CD4-positive, alpha-beta T cell treated with Interleukin-15 for 1 hour (primary cell): ENCODE data around the gene CCNY.
"Not testable (repeated sequence)": the region's sequence is repeated elsewhere in the genome, so short reads cannot be mapped to it uniquely, and the experiment has no call there.

Experiments used
- DNase-seq: peaks from one replicate; pipeline ENCODE4 v3.0.0-alpha.2; 2020

Gene CCNY

DNA sequence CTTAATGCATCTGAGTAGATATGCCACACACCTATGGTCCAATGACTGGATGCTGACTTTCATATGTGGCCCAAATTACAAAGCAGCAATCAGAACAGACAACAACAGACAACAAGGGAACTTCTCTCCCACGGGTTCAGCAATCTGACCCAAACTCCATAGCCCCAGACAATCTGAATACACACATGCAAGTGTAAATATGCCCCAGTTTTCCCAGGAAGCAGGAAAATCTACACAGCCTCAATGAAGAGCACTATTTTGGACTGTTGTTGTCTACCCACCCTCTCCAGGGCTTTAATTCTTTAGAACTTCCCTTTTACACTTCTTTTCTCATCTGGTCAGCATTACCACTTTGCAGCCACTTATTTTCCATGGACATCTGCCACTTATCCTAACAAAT is 2.0 kb upstream of the CCNY start:
- DNase-seq: no peak

DNA sequence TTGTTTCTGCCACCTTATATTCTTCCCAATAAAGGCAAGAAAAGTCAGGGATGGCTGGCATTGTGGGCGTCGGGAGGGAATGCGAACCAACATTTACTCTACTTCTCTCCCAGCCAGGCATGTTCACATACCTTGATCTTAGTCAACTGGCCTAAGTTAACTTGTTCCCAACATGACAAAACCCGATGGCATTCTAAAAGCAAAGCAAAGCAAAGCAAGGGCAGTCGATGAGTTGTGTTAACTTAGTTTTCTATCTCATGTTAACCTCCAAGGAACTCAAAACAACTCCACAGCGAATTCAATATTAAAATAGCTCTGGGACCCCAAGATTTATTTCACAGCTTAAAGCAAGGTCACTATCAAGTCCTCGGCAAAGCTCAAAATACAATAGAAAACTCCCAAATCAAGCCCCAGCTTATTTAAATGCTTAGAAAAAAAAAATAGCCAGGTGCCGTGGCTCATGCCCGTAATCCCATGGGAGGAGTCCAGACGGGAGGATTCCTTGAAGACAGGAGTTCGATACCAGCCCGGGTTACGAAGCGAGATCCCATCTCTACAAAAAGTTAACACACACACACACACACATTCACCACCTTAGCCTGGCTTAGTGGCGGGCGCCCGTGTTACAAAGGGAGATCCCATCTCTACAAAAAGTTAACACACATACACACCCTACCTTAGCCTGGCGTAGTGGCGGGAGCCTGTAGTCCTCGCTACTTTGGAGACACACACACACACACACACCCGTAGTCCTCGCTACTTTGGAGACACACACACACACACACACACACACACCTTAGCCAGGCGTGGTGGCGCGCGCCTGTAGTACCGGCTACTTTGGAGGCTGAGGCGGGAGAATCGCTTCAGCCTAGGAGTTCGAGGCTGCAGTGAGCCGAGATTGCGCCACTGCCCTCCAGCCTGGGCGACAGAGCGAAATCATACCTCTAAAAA is 901 bp upstream of the CCNY start:
- no peak for DNase-seq

DNA sequence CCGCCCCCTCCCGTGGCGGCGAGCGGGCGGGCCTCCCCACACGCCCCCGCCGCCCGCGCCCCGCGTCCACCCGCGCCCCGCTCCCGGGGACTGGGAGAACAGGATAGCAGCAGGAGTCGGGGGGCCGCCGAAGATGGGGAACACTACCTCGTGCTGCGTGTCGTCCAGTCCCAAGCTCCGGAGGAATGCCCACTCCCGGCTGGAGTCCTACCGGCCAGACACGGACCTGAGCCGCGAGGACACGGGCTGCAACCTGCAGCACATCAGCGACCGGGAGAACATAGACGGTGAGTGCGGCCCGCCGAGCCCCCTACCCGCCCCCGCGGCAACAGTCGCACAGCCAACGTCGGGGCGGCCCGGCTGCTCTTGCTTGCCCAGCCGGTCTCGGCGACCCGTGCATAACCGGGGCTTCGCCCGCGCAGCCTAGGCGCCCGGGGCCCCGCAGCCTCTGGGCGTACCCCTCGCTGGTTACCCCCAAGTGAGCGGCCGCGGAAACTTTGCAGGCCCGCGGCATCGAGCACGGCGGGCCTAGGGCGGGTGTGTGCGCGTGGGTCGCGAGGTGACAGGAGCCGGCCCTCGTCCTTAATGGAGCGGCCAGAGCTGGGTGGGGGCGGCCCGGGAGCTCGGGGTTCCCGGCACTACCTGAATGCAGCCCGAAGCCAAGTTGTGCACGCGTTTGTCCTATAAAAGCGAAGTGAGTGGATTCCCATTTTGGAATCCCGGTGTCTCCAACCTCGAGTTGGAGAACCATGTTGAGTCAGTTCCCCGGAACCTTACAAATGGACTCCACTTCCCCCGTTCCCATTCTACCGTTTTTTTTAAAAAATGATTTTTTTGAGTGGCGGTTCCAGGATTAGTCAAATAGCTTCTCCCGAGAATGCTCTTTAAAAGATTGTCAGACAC is 863 bp downstream of the CCNY start:
- DNase-seq: no peak

DNA sequence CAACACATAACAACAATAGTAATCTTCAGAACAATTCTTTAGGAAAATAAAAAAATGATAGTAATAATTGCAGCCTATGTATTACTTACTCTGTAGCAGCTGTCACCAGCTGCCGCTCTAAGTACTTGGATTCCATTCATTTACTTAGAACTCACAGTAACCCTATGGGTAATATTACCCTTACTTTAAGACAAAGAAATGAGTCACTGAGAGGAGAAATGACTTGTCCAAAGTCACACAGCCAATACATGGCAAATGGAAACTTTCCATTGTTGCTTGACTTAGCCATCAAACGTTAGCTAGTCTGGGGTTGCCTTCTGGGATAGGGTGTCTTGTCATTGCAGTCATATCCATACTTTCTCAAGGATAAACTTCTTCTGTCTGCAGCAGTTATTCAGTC is 3.6 kb downstream of the CCNY start:
- no peak for DNase-seq

DNA sequence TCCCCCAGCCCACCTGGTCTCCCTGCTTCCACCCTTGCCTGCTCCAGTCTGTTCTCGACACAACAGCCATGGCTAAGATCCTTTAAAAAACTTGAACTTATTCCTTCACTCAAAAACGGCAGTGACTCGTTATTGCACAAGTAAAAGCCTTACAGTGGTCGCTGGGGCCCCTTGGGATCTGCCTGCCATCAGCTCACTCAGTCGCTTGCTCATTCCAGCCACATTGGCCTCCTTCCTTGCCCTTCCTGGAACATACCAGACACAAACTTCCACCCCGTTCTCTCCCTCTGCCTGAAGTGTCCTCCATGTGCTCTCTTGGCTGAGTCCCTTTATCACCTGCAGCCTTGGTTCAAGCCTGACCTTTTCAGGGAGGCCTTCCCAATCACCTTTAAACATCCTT is 4.7 kb downstream of the CCNY start:
- DNase-seq: no peak

DNA sequence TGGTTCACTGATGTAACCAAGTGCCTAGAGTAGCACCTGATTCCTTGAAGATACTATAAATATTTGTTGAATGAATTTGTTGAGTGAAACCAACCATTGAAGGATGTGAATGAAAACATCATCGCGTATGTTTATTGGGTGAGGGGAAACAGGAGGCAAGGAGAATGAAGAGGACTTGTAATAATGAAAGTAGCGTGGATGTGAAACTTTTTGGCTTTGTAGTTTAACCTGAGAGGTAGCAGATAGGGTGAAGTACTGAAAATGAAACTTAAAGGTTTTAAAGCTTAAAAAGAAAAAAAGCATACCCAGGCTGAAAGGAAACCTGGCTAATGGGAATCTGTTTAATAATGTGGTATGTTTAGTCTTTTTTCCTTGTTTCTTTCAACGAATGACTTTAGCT is 5.2 kb downstream of the CCNY start:
- no peak for DNase-seq

DNA sequence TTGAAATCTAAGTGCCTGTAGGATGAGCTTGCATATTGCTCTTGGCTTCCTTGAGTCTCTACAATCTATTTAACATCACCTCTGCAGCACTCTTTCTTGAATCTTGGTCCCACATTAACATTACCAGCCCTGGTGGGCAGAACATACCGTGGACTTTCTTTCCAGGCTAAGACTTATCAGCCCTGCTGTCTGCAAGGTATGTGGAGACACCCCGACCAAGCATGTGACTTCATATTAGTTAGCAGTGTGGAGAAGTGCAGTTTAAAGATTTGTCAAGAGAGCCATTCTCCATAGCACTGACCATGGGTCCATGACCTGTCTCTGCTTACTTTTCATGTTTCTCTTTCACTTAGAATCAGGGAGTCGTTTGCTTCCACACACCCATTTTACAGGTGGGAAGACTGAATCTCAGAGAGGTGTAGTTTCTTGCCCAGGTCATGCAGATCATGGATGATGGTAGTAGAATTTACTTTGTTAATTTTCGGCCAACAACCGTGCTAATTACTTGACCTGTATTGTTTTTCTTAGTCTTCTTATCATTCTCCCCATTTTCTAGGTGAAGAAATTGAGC is 6.0 kb downstream of the CCNY start:
- DNase-seq: no peak

DNA sequence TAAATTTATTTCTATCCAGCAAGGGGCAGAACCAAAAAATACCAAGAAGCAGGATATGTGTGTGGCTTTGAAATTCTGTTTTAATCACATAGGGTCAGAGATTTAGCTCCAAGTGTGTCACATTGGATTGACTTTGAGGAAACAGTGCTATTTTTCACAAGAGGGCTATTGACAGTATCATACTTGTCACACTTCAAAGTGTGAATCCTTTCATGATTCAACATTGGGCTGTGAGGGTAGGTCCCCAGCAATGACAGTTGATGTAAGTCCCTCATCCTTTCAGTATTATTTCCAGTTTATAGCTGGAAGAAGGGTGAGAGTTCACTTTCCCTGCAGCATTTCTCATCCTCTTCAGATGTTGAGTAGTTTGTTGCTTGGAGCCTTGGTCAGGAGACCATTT is 7.4 kb downstream of the CCNY start:
- DNase-seq: no peak

DNA sequence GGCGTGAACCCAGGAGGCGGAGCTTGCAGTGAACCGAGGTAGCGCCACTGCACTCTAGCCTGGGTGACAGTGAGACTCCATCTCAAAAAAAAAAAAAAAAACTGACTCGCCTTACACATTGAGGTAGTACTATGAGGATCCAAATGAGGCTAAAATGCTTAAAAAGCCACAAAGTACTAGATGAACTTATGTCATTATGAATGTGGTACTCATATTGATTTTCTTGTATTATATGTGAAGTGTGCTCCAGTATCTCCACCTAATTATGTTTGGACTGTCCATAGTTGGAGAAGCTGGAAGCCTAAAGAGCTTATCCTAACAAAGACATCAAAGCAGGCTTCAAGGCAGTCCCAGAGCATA is 9.1 kb downstream of the CCNY start:
- DNase-seq: no peak

DNA sequence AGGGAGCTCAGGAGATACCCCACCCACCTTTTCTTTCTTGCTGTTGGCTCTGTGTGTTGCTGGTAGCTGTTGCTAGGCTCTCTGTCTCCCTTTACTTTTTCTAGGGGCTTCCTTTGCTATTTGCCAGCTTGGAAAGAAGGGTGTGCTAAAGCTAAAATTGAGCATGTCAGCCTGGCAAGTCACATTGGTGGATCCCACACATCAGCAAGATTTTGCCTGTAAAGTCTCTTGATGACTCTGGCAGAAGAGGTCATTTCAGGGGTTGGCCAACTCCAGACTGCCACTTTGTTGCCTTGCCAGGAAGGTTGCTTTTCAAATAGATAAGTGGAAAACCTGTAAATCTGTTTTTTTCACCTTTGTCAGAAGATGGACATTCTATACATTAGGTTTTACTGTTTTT is 9.9 kb downstream of the CCNY start:
- DNase-seq: no peak

DNA sequence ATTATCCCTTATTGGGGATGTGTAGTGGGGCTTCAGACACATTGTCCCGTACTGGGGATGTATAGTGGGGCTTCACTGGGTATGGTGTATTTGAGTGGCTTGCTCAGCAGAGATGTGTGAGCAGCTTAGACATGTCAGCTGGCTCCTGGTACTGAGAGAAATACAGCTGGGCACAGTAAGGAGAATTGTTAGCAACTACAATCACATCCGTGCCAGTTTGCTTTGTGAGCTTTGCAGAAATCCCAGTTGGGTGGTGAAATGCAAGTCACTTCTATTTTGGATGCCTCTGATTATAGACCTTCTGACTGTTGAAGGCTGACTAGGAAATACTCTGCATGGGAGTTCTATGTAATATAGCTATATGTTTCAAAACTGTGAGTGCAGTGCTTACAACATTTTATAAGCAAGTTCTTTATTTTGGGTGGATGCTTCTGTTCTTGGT is 10.8 kb downstream of the CCNY start:
- no peak for DNase-seq

DNA sequence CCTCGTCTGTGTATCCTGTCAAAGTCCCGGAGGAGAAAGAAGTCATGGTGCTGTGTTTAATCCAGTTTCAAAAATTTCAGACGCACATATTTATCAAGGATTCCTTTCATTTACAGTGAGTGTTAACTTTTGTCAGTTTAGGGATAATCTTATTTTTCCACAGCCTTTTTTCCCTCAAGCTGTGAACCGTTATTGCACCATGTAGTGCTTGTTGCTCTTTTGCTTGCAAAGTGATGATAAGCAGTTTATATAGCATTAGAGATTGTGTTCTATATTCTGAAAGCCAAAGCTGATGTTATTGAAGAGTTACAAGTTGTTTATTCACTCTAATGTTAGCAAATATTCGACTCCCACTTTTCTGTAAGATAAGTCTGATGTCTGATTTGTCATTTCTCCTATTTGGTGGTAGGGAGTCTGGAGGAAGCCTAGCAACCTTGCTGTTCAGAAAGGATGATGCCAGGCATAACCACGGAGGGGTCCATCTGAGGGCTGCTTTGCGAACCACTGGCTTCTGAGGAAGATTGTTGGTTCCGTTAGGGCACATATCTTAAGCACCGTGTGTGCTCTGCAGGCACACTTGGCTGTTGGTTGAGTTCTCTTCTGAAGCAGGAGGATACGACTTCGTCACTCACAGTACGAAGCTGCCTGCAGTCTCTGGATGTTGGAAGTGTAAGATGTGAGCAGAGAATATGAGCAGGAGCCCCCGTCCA is 11.7 kb downstream of the CCNY start:
- no peak for DNase-seq

DNA sequence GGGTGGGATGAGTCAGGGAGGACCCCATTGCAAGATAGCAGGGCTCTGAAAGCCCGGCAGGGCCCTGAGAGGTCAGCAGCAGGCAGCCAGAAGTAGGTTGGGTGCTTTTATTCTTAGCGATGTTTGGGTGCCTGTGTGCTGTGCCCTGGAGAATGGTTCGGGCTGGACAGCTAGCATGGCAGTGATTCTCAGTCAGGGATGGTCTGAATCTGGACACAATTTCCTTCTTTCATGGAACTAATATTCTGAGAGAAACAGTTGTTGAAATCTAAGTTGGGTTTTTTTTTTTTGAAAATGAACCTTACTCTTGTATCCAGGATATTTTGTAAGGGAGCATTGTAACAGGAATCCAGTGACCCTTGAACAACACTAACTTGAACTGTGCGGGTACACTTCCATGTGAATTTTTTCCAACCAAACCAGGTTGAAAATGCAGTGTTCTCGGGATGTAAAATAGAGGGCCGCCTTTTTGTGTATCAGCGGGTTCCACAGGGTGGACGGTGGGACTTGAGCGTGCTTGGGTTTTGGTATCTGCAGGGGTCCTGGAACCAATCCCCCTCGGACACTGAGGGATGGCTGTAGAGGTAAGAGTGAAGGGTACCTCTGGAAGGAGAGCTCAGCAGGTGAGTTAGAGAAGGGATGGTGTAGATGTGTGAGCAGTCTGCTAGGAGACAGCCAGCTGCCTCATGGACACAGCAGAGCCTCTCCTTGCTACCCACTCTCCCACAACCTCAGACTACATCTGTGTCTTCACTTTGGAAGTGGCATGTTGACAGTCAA is 12.5 kb downstream of the CCNY start:
- no peak for DNase-seq

DNA sequence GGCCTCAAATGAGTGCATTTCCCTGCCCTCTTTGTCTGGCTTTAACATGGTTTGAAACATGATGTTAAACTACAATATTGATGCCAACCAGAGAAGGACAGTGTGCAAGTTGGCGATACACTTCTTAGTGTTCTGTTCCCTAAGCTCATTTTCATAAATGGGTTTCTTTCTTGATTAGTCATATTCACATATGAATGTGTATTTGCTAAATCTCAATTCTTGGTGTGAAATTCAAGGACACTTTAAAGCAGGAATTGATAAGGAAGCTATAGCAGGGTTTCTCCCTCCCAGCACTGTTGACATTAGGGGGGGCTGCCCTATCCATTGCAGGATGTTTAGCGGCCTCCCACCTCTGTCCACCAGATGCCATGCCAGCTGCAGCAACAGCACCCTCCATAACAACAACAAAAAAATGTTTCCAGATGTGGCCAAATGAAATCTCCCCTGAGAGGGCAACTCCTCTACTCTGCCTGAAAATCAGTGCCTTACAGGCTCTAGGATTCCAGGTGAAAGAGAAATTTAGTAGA is 13.1 kb downstream of the CCNY start:
- no peak for DNase-seq

DNA sequence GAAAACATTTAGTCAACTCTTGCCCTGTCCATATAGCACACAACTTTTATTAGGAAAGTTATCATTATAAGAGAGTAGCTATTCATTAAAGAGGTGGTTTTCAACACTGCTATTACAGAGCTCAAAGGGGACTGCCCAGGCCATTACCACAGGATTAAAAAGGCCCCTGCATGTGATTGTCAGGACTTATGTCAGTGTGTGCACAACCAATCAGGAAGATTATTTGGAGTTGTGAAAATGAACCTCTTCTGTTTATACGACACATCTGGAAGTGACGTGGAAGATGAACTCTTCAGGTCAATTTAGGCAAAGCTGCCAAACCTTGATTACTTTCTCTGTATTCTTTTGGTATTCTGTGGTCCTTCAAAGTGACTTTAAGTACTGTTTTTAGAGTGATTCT is 14.7 kb downstream of the CCNY start:
- DNase-seq: no peak

DNA sequence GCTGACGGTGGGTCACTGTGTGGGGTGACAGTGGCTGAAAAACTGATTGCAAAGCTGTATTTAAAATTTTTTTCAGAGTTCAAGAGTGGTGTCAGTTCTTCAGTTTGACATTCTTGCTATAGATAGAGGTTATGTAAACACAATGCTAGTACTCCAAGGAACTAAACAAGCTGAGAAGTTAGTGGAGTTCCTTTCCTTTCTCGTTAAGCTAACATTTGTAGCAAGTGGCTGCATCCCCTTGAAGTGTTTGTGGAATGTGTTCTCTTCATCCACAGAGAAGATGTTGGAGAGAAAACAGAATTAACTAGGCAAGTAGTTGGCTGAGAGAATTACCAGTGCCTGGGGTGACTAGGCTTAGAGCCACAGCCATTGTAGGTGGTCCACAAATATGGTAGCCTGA is 15.8 kb downstream of the CCNY start:
- no peak for DNase-seq

DNA sequence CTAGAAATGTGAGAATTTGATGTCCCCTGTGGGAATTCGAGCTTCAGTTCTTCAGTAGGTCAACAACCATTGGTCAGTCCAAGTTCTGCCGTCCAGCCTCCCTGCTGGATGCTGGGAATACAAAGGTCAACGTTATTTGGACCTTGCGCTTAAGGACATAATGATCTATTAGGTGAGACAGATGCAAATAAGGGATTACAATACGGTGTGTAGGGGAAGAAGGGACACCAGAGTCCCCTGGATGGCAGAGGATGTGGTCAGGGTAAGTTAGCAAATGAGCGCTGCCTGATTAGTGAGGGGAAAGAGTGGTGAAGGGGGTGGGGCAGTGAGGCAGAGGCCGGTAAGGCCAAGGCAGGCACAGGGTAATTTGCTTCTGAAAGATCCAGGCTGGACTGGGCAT is 16.2 kb downstream of the CCNY start:
- DNase-seq: no peak

DNA sequence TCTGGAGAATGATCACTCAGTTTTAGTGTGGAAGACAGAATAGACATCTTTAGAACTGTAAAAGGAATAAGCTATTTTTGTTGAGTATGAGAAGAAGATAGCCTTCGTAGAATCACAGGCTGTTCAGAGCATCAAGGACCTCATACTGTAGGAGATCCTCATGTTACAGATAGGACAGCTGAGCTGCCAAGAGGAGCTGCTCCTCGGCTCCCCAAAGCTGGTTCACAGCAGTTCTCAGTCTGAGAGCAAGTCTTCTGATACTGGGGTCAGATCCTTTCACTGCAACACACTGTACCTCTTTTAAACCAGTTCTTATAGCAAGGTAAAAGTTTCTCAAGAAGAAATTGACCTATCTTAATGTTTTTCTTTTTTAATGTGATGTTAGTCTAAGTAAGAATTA is 17.1 kb downstream of the CCNY start:
- no peak for DNase-seq

DNA sequence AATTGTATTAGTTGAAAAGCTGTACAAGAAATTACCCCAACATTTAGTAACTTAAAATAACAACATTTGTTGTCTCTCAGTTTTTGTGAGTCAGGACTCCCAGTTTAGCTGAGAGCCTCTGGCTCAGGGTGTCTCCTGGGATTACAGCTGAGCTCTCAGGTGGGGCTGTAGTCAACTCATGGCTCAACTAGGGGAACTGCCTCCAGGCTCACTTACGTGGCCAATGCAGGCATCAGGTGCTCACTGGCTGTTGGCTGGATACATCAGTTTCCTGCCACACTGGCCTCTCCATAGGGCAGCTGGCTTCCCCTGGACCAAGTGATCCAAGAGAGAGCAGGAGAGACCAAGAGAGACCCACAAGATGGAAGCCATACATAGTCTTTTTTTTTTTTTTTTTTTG is 17.5 kb downstream of the CCNY start:
- no peak for DNase-seq

DNA sequence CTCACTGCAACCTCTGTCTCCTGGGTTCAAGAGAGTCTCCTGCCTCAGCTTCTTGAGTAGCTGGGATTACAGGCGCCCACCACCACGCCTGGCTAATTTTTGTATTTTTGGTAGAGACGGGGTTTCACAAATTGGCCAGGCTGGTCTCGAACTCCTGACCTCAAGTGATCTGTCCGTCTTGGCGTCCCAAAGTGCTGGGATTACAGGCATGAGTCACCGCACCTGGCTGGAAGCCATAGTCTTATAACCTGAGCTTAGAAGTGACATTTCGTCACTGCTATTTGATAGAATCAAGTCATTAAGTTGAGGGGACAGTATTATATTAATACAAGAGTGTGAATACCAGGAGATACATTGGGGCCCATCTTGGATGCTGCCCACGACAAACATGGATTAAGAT is 17.9 kb downstream of the CCNY start:
- DNase-seq: not testable (repeated sequence)

DNA sequence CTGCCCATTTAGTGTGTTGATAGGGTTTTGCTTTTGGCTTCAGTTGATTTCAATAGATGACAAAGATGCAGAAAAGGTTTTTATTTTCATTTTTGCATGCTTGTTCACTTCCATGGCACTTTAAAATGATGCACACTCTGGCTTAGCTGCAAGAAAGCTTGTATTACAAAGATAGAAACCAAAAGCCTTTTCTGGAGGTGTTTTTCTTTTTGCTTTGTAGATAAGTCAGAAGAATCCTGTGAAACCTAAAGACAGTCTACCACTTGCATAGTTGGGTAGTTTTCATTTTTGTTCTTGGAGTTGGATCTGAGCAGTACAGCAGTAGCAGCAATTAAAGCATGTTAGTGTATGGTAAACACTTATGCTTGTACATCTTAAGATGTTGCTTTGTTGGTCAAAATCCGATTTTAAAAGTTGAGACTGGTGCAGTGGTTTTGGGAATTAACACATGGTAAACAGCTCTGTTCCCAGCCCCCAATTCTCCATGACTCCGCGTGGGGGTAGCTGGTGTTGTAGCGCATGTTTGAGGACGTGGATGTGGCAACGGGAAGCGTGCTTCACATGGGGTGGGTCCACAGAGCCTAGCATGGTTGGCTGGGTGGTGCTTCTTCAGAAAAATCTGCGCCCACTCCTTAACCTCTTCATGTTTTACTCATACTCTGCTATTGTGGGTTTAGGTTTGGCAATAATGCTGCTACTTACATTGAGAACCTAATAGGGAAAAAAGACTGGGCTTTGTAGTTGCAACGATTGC is 19.8 kb downstream of the CCNY start:
- no peak for DNase-seq
